ENCODE measurements around the gene UBAP1L.

DNA sequence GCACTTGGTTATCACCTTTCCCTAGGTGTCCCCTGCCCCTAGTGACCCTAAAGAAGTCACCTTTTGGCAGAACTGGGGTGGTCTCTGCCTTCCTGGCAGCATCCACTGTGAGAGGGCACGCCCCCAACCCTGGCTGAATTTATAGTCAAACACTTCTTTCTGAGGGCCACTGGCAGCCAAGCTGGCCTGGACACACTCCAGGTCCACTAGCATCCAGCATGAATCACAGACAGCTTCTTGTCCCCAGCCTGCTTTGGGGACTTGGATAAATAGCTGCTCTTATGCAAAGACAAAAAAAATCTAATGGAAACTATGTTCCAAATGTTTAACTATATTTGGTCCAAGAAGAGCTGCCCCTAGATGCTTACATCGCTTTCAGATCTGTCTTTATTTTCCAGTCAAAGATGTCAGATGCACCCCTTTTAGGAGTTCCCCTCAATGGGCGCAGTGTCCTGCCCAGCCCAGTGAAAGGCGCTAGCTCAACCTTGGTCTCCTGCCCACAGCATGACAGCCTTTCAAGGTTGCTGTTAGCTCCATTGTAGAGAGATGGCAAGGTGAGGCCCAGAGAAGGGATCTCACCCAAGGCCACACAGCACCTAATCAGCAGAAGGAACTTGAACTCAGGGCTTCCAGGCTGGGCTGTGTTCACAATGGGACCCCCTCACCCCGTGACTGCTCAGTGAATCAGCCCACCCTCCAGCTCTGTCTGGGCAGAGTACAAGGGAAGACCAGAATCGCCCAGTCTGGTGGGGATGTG lies 54.2 kb downstream of the UBAP1L start:
- TF ChIP-seq EZH2phosphoT487 (IDR thresholded peaks at IDR 0.05; ENCODE audit: insufficient read depth, low read depth), result no peak
- no peak for TF ChIP-seq EZH2 (IDR thresholded peaks at IDR 0.05; ENCODE audit: insufficient read depth, poor library complexity, severe bottlenecking)
